MM.1S (cell line): ENCODE data around the gene ARHGEF1.
"Not testable (repeated sequence)": the region's sequence is repeated elsewhere in the genome, so short reads cannot be mapped to it uniquely, and the experiment has no call there.

Source experiments
- DNase-seq: peaks from one replicate; pipeline ENCODE4 v3.0.0-alpha.2; 2015
- H2AFZ ChIP-seq: fragments of 300-600 bp; sonication (generic); 2 replicates; pipeline ENCODE4 v1.6.0; 2016; ENCODE audit warnings: antibody characterized with exemption, low read length
- H3F3A ChIP-seq: fragments of 300-600 bp; sonication (generic); 2 replicates; pipeline ENCODE4 v1.6.1; 2016; ENCODE audit warnings: mild to moderate bottlenecking, antibody characterized with exemption, low read length, moderate library complexity, mixed read lengths; ENCODE audit not compliant: insufficient read depth
- H3K27ac ChIP-seq: fragments of 300-600 bp; sonication (generic); 2 replicates; pipeline ENCODE4 v1.5.1; 2016; ENCODE audit warnings: mild to moderate bottlenecking, low read length
- H3K27me3 ChIP-seq: fragments of 300-600 bp; sonication (generic); replicated peaks from 2 replicates; pipeline ENCODE4 v1.6.0; 2016; ENCODE audit warnings: low read length; ENCODE audit not compliant: insufficient read depth
- H3K36me3 ChIP-seq: fragments of 300-600 bp; sonication (generic); replicated peaks from 2 replicates; pipeline ENCODE4 v1.6.1; 2016; ENCODE audit warnings: mild to moderate bottlenecking, low read length, mixed read lengths; ENCODE audit not compliant: insufficient read depth
- H3K4me1 ChIP-seq: fragments of 300-600 bp; sonication (generic); 2 replicates; pipeline ENCODE4 v1.6.1; 2016; ENCODE audit warnings: low read length, mixed read lengths
- H3K4me2 ChIP-seq: fragments of 300-600 bp; sonication (generic); 2 replicates; pipeline ENCODE4 v1.6.0; 2016; ENCODE audit warnings: low read depth, low read length
- H3K4me3 ChIP-seq: fragments of 300-600 bp; sonication (generic); 2 replicates; pipeline ENCODE4 v1.5.1; 2016; ENCODE audit warnings: low read length, mixed read lengths
- H3K79me2 ChIP-seq: fragments of 300-600 bp; sonication (generic); 2 replicates; pipeline ENCODE4 v1.6.1; 2016; ENCODE audit warnings: mixed run types, low read length, mixed read lengths
- H3K9ac ChIP-seq: fragments of 300-600 bp; sonication (generic); 2 replicates; pipeline ENCODE4 v1.6.1; 2016; ENCODE audit warnings: low read length, mixed read lengths
- H3K9me2 ChIP-seq: fragments of 300-600 bp; sonication (generic); replicated peaks from 2 replicates; pipeline ENCODE4 v1.6.1; 2016; ENCODE audit warnings: mild to moderate bottlenecking, low read length, mixed read lengths; ENCODE audit not compliant: insufficient read depth
- H3K9me3 ChIP-seq: fragments of 300-600 bp; sonication (generic); replicated peaks from 2 replicates; pipeline ENCODE4 v1.6.1; 2016; ENCODE audit warnings: mild to moderate bottlenecking, low read length, mixed read lengths; ENCODE audit not compliant: insufficient read depth
- H4K20me1 ChIP-seq: fragments of 300-600 bp; sonication (generic); 2 replicates; pipeline ENCODE4 v1.6.1; 2016; ENCODE audit warnings: mild to moderate bottlenecking, low read length, moderate library complexity, mixed read lengths; ENCODE audit not compliant: insufficient read depth
- CTCF ChIP-seq: fragments of 300-600 bp; sonication (generic); IDR thresholded peaks from 2 replicates; pipeline ENCODE4 v1.5.1; 2016; ENCODE audit warnings: antibody characterized with exemption, low read length, mixed read lengths
- EZH2 ChIP-seq: fragments of 300-600 bp; sonication (generic); optimal IDR thresholded peaks from 2 replicates; pipeline ENCODE3; 2017; ENCODE audit warnings: low read depth, mild to moderate bottlenecking, antibody characterized with exemption, low read length, mixed read lengths
- EZH2phosphoT487 ChIP-seq: fragments of 300-600 bp; sonication (generic); IDR thresholded peaks from 2 replicates; pipeline ENCODE4 v1.6.1; 2018; ENCODE audit warnings: antibody characterized with exemption, low read length

The ARHGEF1 gene

GRCh38 chr19:41936416-41936850 lies 53.4 kb downstream of the ARHGEF1 start:
- Histone ChIP-seq H3K9ac (no peak overlapping the region), H3K27ac (no peak overlapping the region), H2AFZ (no peak overlapping the region), H3K4me3 (no peak overlapping the region), H3K9me2 (no peaks in the 10 kb centered on the region), H3K27me3 (peaks cover 47% of the 10 kb centered on the region), H3F3A (no peaks in the 10 kb centered on the region), H3K4me1 (no peaks in the 10 kb centered on the region), H3K36me3 (no peaks in the 10 kb centered on the region), H3K4me2 (no peak overlapping the region), H4K20me1 (no peaks in the 10 kb centered on the region), H3K9me3 (no peaks in the 10 kb centered on the region), H3K79me2 (no peaks in the 10 kb centered on the region)
- no peak for DNase-seq
- TF ChIP-seq EZH2, result no peak
- TF ChIP-seq EZH2phosphoT487, result no peak
- TF ChIP-seq CTCF, result no peak

GRCh38 chr19:41936961-41937360 lies 54.0 kb downstream of the ARHGEF1 start:
- H3K36me3 ChIP-seq, result no peaks in the 10 kb centered on the region
- no peak overlapping the region for H3K9ac ChIP-seq
- no peak for DNase-seq
- peaks cover 42% of the 10 kb centered on the region for H3K27me3 ChIP-seq
- H3K9me3 ChIP-seq, result no peaks in the 10 kb centered on the region
- H3K4me1 ChIP-seq, result no peaks in the 10 kb centered on the region
- H3F3A ChIP-seq, result no peaks in the 10 kb centered on the region
- no peak for TF ChIP-seq CTCF
- TF ChIP-seq EZH2, result no peak
- no peak for TF ChIP-seq EZH2phosphoT487
- no peaks in the 10 kb centered on the region for H3K9me2 ChIP-seq
- no peak overlapping the region for H3K27ac ChIP-seq
- H3K4me3 ChIP-seq, result no peak overlapping the region
- no peaks in the 10 kb centered on the region for H3K79me2 ChIP-seq
- H4K20me1 ChIP-seq, result no peaks in the 10 kb centered on the region
- no peak overlapping the region for H3K4me2 ChIP-seq
- H2AFZ ChIP-seq, result no peak overlapping the region

GRCh38 chr19:41937525-41938468 lies 54.8 kb downstream of the ARHGEF1 start:
- H3K27ac ChIP-seq, result no peak overlapping the region
- H3K4me1 ChIP-seq, result no peaks in the 10 kb centered on the region
- H3K27me3 ChIP-seq, result peaks cover 34% of the 10 kb centered on the region
- TF ChIP-seq CTCF (peak; percentile 5; the same call in 1 of the 2 replicates), EZH2phosphoT487 (no peak)
- H3K4me2 ChIP-seq, result no peak overlapping the region
- H2AFZ ChIP-seq, result no peak overlapping the region
- no peak overlapping the region for H3K4me3 ChIP-seq
- no peaks in the 10 kb centered on the region for H3F3A ChIP-seq
- H3K36me3 ChIP-seq, result no peaks in the 10 kb centered on the region
- H3K79me2 ChIP-seq, result no peaks in the 10 kb centered on the region
- H3K9me3 ChIP-seq, result no peaks in the 10 kb centered on the region
- no peak overlapping the region for H3K9ac ChIP-seq
- no peak for DNase-seq
- H4K20me1 ChIP-seq, result no peaks in the 10 kb centered on the region
- H3K9me2 ChIP-seq, result no peaks in the 10 kb centered on the region

- not testable (repeated sequence) for H3K9me3 ChIP-seq, H3K9ac ChIP-seq, H4K20me1 ChIP-seq, DNase-seq, H3F3A ChIP-seq, H3K36me3 ChIP-seq, H3K4me1 ChIP-seq, H3K9me2 ChIP-seq, H3K4me2 ChIP-seq, H3K27ac ChIP-seq, H3K4me3 ChIP-seq, H3K79me2 ChIP-seq, H2AFZ ChIP-seq
- peaks cover 23% of the 10 kb centered on the region for H3K27me3 ChIP-seq
These were observed 56.2 kb downstream of the ARHGEF1 start for GRCh38 chr19:41939209-41939608.
